Measurements from ENCODE around the gene ZNF239.
"Not testable (repeated sequence)": the region's sequence is repeated elsewhere in the genome, so short reads cannot be mapped to it uniquely, and the experiment has no call there.

ZNF239 gene

GRCh38 chr10:43576062-43576461, 1.6 kb upstream of the ZNF239 start:
- no peak for DNase-seq

GRCh38 chr10:43574906-43575305, 490 bp upstream of the ZNF239 start:
- DNase-seq: no peak

- no peak for DNase-seq
Measured at GRCh38 chr10:43573250-43574000, 991 bp downstream of the ZNF239 start.

- DNase-seq: no peak
Measured at GRCh38 chr10:43570971-43571370, 3.4 kb downstream of the ZNF239 start.

- DNase-seq: no peak
Measured at GRCh38 chr10:43569681-43570080, 4.7 kb downstream of the ZNF239 start.

GRCh38 chr10:43557214-43557613, 17.2 kb downstream of the ZNF239 start:
- no peak for DNase-seq

- DNase-seq: not testable (repeated sequence)
Measured at GRCh38 chr10:43543746-43544145, 30.7 kb downstream of the ZNF239 start.

- no peak for DNase-seq
Measured at GRCh38 chr10:43524434-43525247, 49.8 kb downstream of the ZNF239 start.
